Fibroblast of lung (primary cell): ENCODE data around the gene CHRD. TPM values are rescaled to one million over a fixed set of nuclear protein-coding genes. Genes with fewer than 3 reads are reported as not detected.

Source experiments
- DNase-seq, 2 donors: peaks; one replicate each; pipeline versions ENCODE4 v3.0.0 to v3.0.0-alpha.2; 2010; ENCODE audit warnings: low read depth in 2 of 2
- H2AFZ ChIP-seq: 2 replicates; pipeline ENCODE4 v1.5.1; 2012; ENCODE audit warnings: low read length, control low read depth, inconsistent platforms
- H3K27ac ChIP-seq: 2 replicates; pipeline ENCODE4 v1.5.1; 2011; ENCODE audit warnings: low read length, control low read depth; ENCODE audit not compliant: insufficient read depth
- H3K27me3 ChIP-seq: 2 replicates; pipeline ENCODE4 v1.5.1; 2011; ENCODE audit warnings: mild to moderate bottlenecking, low read length; ENCODE audit not compliant: control insufficient read depth, insufficient read depth
- H3K36me3 ChIP-seq: 2 replicates; pipeline ENCODE4 v1.5.1; 2011; ENCODE audit warnings: low read length; ENCODE audit not compliant: control insufficient read depth, insufficient read depth
- H3K4me1 ChIP-seq: 2 replicates; pipeline ENCODE4 v1.5.1; 2011; ENCODE audit warnings: low read length; ENCODE audit not compliant: control insufficient read depth, insufficient read depth; ENCODE audit errors: extremely low read depth
- H3K4me2 ChIP-seq: 2 replicates; pipeline ENCODE4 v1.5.1; 2011; ENCODE audit warnings: low read length, control low read depth; ENCODE audit not compliant: insufficient read depth; ENCODE audit errors: extremely low read depth
- H3K4me3 ChIP-seq, 4 experiments: fragments of 200-600 bp in 1 of 4; sonication (generic) in 1 of 4; replicated peaks in 1 of 4; 2 replicates each; pipeline ENCODE4 v1.5.1; 2011 to 2016; ENCODE audit warnings: low read length in 4 of 4, low read depth in 3 of 4, mild to moderate bottlenecking in 3 of 4, control low read depth in 2 of 4, inconsistent platforms in 1 of 4, mixed read lengths in 1 of 4; ENCODE audit not compliant: insufficient read depth in 1 of 4; ENCODE audit errors: control extremely low read depth in 1 of 4
- H3K79me2 ChIP-seq: 2 replicates; pipeline ENCODE4 v1.5.1; 2012; ENCODE audit warnings: mild to moderate bottlenecking, low read length, inconsistent platforms; ENCODE audit not compliant: control insufficient read depth, insufficient read depth
- H3K9ac ChIP-seq: 2 replicates; pipeline ENCODE4 v1.5.1; 2011; ENCODE audit warnings: mild to moderate bottlenecking, low read length, control low read depth; ENCODE audit not compliant: insufficient read depth
- H3K9me3 ChIP-seq: 2 replicates; pipeline ENCODE4 v1.5.1; 2012; ENCODE audit warnings: low read depth, low read length; ENCODE audit not compliant: control insufficient read depth, insufficient read depth
- H4K20me1 ChIP-seq: 2 replicates; pipeline ENCODE4 v1.5.1; 2011; ENCODE audit warnings: low read length; ENCODE audit not compliant: control insufficient read depth, insufficient read depth; ENCODE audit errors: extremely low read depth
- CTCF ChIP-seq, 2 donors: IDR thresholded peaks in 1 of 2; conservative IDR thresholded peaks in 1 of 2; 1 replicate in 1 of 2; 2 replicates in 1 of 2; pipeline ENCODE4 v1.5.1; 2011 to 2012; ENCODE audit warnings: low read length in 2 of 2, control low read depth in 1 of 2, inconsistent platforms in 1 of 2, low read depth in 1 of 2, mild to moderate bottlenecking in 1 of 2
- EZH2 ChIP-seq: IDR thresholded peaks from 2 replicates; pipeline ENCODE4 v1.5.1; 2012; ENCODE audit warnings: low read length, control low read depth, mild to moderate bottlenecking; ENCODE audit errors: missing control alignments
- polyA plus RNA-seq, 2 donors: library from polyadenylated mRNA; depleted of rRNA in 1 of 2; stranded (reverse) in 1 of 2; unstranded in 1 of 2; fragments of >200 nt; gene quantifications; 2 replicates each; pipeline ENCODE4 v1.2.1, GENCODE V29; 2011 to 2012; ENCODE audit warnings: missing spikeins in 1 of 2
- total RNA-seq: library from RNA; depleted of rRNA; stranded (reverse); fragments of >200 nt; gene quantifications from 2 replicates; pipeline ENCODE4 v1.2.1, GENCODE V29; 2014

CHRD gene
- total and polyA plus RNA-seq, 2 donors (not counting 1 experiment from before 2014, with no cell fraction given) = 1.3 to 4.8 TPM

GRCh38 chr3:184380185-184380626 is 352 bp downstream of the CHRD start:
- peak overlapping the region; percentile 37 for H3K4me2 ChIP-seq

GRCh38 chr3:184380627-184381260 is 890 bp downstream of the CHRD start:
- H2AFZ ChIP-seq = no peak overlapping the region

More at GRCh38 chr3:184380185-184380626, 352 bp downstream of the CHRD start:
- peak overlapping the region in 1 of 4 experiments; percentile 51 for H3K4me3 ChIP-seq
- H3K27ac ChIP-seq = no peak overlapping the region
- TF ChIP-seq CTCF (conservative IDR thresholded peaks at IDR 0.05 in 1 of 2, IDR thresholded peaks at IDR 0.05 in 1 of 2; ENCODE audit: low read depth in 1 of 2, low read length in 2 of 2) (no peak), EZH2 (no peak)
- H2AFZ ChIP-seq = no peak overlapping the region
- no peaks in the 10 kb centered on the region for H3K79me2 ChIP-seq
- no peaks in the 10 kb centered on the region for H3K9me3 ChIP-seq
- H3K27me3 ChIP-seq = peaks cover 37% of the 10 kb centered on the region
- no peak overlapping the region for H3K9ac ChIP-seq
- H3K4me1 ChIP-seq = no peaks in the 10 kb centered on the region
- H4K20me1 ChIP-seq = no peaks in the 10 kb centered on the region
- no peaks in the 10 kb centered on the region for H3K36me3 ChIP-seq
- DNase-seq = peak; percentile 31 to 42

More at GRCh38 chr3:184380627-184381260, 890 bp downstream of the CHRD start:
- Histone ChIP-seq H3K36me3 (no peaks in the 10 kb centered on the region), H3K4me3 (peak overlapping the region in 2 of 4 experiments; percentile 21 to 51), H4K20me1 (no peaks in the 10 kb centered on the region), H3K79me2 (no peaks in the 10 kb centered on the region), H3K27me3 (peaks cover 36% of the 10 kb centered on the region), H3K4me1 (no peaks in the 10 kb centered on the region), H3K27ac (no peak overlapping the region), H3K9ac (no peak overlapping the region), H3K9me3 (no peaks in the 10 kb centered on the region), H3K4me2 (peak overlapping the region; percentile 1)
- DNase-seq = no peak
- TF ChIP-seq CTCF (conservative IDR thresholded peaks at IDR 0.05 in 1 of 2, IDR thresholded peaks at IDR 0.05 in 1 of 2; ENCODE audit: low read depth in 1 of 2, low read length in 2 of 2) = no peak
- TF ChIP-seq EZH2 = peak; percentile 100
